Measurements from ENCODE around the gene GMDS. TPM values are rescaled to one million over a fixed set of nuclear protein-coding genes. Genes with fewer than 3 reads are reported as not detected.

GMDS gene
- total and polyA plus RNA-seq, 2 of the 8 experiments (the other 6 are each of a cell fraction or from before 2014, with no cell fraction given) = 16.8 to 50.0 TPM

- no peak overlapping the region for H3K4me3 ChIP-seq (ENCODE audit: extremely low read depth in 1 of 4, insufficient read depth in 2 of 4, low read depth in 3 of 4, low read length in 4 of 4)
- H3K18ac ChIP-seq (ENCODE audit: extremely low read depth, low read length) = no peak overlapping the region
- no peak overlapping the region for H3K56ac ChIP-seq (replicated peaks; ENCODE audit: insufficient read length, low read depth, low read length)
- FAIRE-seq (no peak), DNase-seq (ENCODE audit: low read depth in 1 of 2, low spot score in 2 of 2) (no peak)
- H2BK5ac ChIP-seq (ENCODE audit: low read depth, low read length) = no peak overlapping the region
- no peak overlapping the region for H2AK5ac ChIP-seq (ENCODE audit: low read depth, low read length)
- H3K4me1 ChIP-seq (replicated peaks in 1 of 4; ENCODE audit: control insufficient read depth in 3 of 4, insufficient read depth in 4 of 4, low read length in 3 of 4) = no peaks in the 10 kb centered on the region
- H2AFZ ChIP-seq (ENCODE audit: low read length) = no peak overlapping the region
- no peak overlapping the region for H3K9ac ChIP-seq (replicated peaks in 1 of 4; ENCODE audit: extremely low read depth in 1 of 4, low read depth in 3 of 4, low read length in 3 of 4)
- WGBS, 2 experiments (ENCODE audit: extremely low coverage in 1 of 2, insufficient coverage in 1 of 2, insufficient read length in 1 of 2, insufficient replicate concordance in 2 of 2, low coverage in 1 of 2, low lambda C conversion rate in 2 of 2, missing lambda C conversion rate in 1 of 2) = 86% methylated on average over 4 of the region's 4 CpGs; no CpG with 5 or more reads in 1 of the 2 experiments
- H3K9me3 ChIP-seq (ENCODE audit: insufficient read depth in 2 of 2, low read depth in 1 of 2, low read length in 1 of 2) = no peaks in the 10 kb centered on the region
- H3K27ac ChIP-seq (ENCODE audit: low read depth, low read length) = no peak overlapping the region
- TF ChIP-seq HDAC2 (IDR thresholded peaks at IDR 0.05; ENCODE audit: borderline replicate concordance in 1 of 2, low read depth in 2 of 2, low read length in 2 of 2) (no peak), CREB1 (IDR thresholded peaks at IDR 0.05) (no peak), TBP (IDR thresholded peaks at IDR 0.05; ENCODE audit: low read depth, low read length) (no peak), GTF2F1 (IDR thresholded peaks at IDR 0.05; ENCODE audit: borderline replicate concordance, low read depth, low read length) (no peak), CBX8 (IDR thresholded peaks at IDR 0.05; ENCODE audit: borderline replicate concordance, low read depth, low read length) (no peak), TAF7 (optimal IDR thresholded peaks at IDR 0.05; ENCODE audit: borderline replicate concordance, low read depth, low read length) (no peak), SP1 (IDR thresholded peaks at IDR 0.05; ENCODE audit: low read depth, low read length) (no peak)
- H2BK20ac ChIP-seq (ENCODE audit: low read length) = no peak overlapping the region
- H4K5ac ChIP-seq (ENCODE audit: insufficient read length, low read depth, low read length) = no peak overlapping the region
- no peaks in the 10 kb centered on the region for H3K79me2 ChIP-seq (ENCODE audit: control insufficient read depth in 1 of 2, insufficient read depth in 2 of 2, low read length in 2 of 2)
- H3K4me2 ChIP-seq (ENCODE audit: insufficient read depth in 1 of 2, low read depth in 2 of 2, low read length in 2 of 2) = no peak overlapping the region
- H3K79me1 ChIP-seq (ENCODE audit: low read depth, low read length) = no peaks in the 10 kb centered on the region; the same call in 1 of the 2 replicates
- no peaks in the 10 kb centered on the region; the same call in 1 of the 2 replicates for H3K23me2 ChIP-seq (ENCODE audit: low read depth, low read length)
- H3K14ac ChIP-seq (ENCODE audit: insufficient read length) = no peak overlapping the region
- no peak overlapping the region for H3K23ac ChIP-seq (ENCODE audit: insufficient read length)
- H2BK12ac ChIP-seq (ENCODE audit: low read depth, low read length) = no peak overlapping the region
- ChIA-PET POLR2A (ENCODE audit: partially characterized antibody) (no interaction called here), CTCF (ENCODE audit: partially characterized antibody) (interaction anchor here (0.8 kb wide), 1 partner anchor 39 kb away, joined by 4 read pairs; no protein-coding TSS in a partner anchor)
- H4K91ac ChIP-seq (replicated peaks; ENCODE audit: insufficient read length, low read length) = no peak overlapping the region
- H3K36me3 ChIP-seq (ENCODE audit: control insufficient read depth in 2 of 4, insufficient read depth in 4 of 4, low read length in 3 of 4) = no peaks in the 10 kb centered on the region
- no peak overlapping the region for H2BK15ac ChIP-seq (ENCODE audit: low read length)
- H4K20me1 ChIP-seq (replicated peaks in 1 of 2; ENCODE audit: control insufficient read depth in 1 of 2, insufficient read depth in 2 of 2, low read length in 2 of 2) = no peaks in the 10 kb centered on the region
- H3K27me3 ChIP-seq (replicated peaks in 1 of 4; ENCODE audit: control insufficient read depth in 3 of 4, extremely low read depth in 1 of 4, insufficient read depth in 3 of 4, low read length in 3 of 4) = peaks cover 0 to 8% (median 5%) of the 10 kb centered on the region in 4 experiments; a peak in 4 of 7 replicates
- H3K4ac ChIP-seq (replicated peaks; ENCODE audit: insufficient read length, low read depth, low read length) = no peak overlapping the region
- H4K8ac ChIP-seq (ENCODE audit: extremely low read depth, insufficient read depth, low read length) = peak overlapping the region; percentile 9; the same call in 1 of the 2 replicates
- H2BK120ac ChIP-seq (replicated peaks; ENCODE audit: low read depth, low read length) = no peak overlapping the region
These were observed 611.3 kb downstream of the GMDS start for GRCh38 chr6:1634081-1634480.
